Measurements from ENCODE around the gene NOS3. TPM values are rescaled to one million over a fixed set of nuclear protein-coding genes. Genes with fewer than 3 reads are reported as not detected.
A peak's percentile ranks its signal among the peaks of the same experiment; 100 is the strongest.

NOS3 gene
- total and polyA plus RNA-seq, 2 of the 13 experiments (the other 11 are each of a cell fraction or from before 2014, with no cell fraction given) = 3.7 to 7.5 TPM

GRCh38 chr7:151028131-151028947 is 37.5 kb downstream of the NOS3 start, which contains the start of gene ABCB8 (continued):
- 0 out of 2 replicates have a peak, but pooled peaks have one; percentile 43 for TF ChIP-seq ELF4 (CRISPR knock-in tag; IDR thresholded peaks at IDR 0.05; ENCODE audit: borderline replicate concordance)
- TF ChIP-seq ZBTB2 (CRISPR knock-in tag; IDR thresholded peaks at IDR 0.05; ENCODE audit: low read depth) = no peak
- no peak for TF ChIP-seq ZMAT3 (CRISPR knock-in tag; conservative IDR thresholded peaks at IDR 0.05)
- no peak for TF ChIP-seq GRHL1 (CRISPR knock-in tag; conservative IDR thresholded peaks at IDR 0.05)
- peak; percentile 73; the same call in 1 of the 2 replicates for TF ChIP-seq ZNF619 (CRISPR knock-in tag; IDR thresholded peaks at IDR 0.05)
- TF ChIP-seq RNF219 (CRISPR knock-in tag; IDR thresholded peaks at IDR 0.05) = no peak
- TF ChIP-seq FOSL2 (CRISPR knock-in tag; IDR thresholded peaks at IDR 0.05) = peak; percentile 43
- TF ChIP-seq TP53 (CRISPR knock-in tag; conservative IDR thresholded peaks at IDR 0.05) = no peak
- no peak for TF ChIP-seq NFAT5 (CRISPR knock-in tag; IDR thresholded peaks at IDR 0.05)
- peak; percentile 29 for TF ChIP-seq HNRNPLL (IDR thresholded peaks at IDR 0.05; ENCODE audit: low read depth, low read length, poor library complexity, severe bottlenecking)
- TF ChIP-seq HNF1A (IDR thresholded peaks at IDR 0.05; ENCODE audit: low read depth) = no peak
- TF ChIP-seq HNF1A (CRISPR knock-in tag; IDR thresholded peaks at IDR 0.05; ENCODE audit: borderline replicate concordance) = peak; percentile 76; the same call in 1 of the 2 replicates
